GM23338 (cell line): ENCODE measurements around the gene AFAP1. TPM values are rescaled to one million over a fixed set of nuclear protein-coding genes. Genes with fewer than 3 reads are reported as not detected.

ENCODE experiments used
- ATAC-seq: fragments of 200-7000 bp; cut with Tn5 transposase; 3 replicates; pipeline ENCODE4 v1.9.1; 2020
- DNase-seq: peaks from one replicate; pipeline ENCODE4 v3.0.0-alpha.2; 2015; ENCODE audit warnings: low spot score
- H2AFZ ChIP-seq: fragments of 200-600 bp; sonication (generic); 2 replicates; pipeline ENCODE4 v1.8.0; 2016; ENCODE audit warnings: antibody characterized with exemption, mild to moderate bottlenecking, moderate library complexity
- H3F3A ChIP-seq: fragments of 200-600 bp; sonication (generic); replicated peaks from 2 replicates; pipeline ENCODE4 v1.8.0; 2017; ENCODE audit warnings: antibody characterized with exemption, mixed run types, low read depth
- H3K27ac ChIP-seq: fragments of 200-600 bp; sonication (generic); 2 replicates; pipeline ENCODE4 v1.6.1; 2016; ENCODE audit warnings: low read depth
- H3K27me3 ChIP-seq: fragments of 200-600 bp; sonication (generic); 2 replicates; pipeline ENCODE4 v1.8.0; 2016; ENCODE audit warnings: mild to moderate bottlenecking, mixed run types, moderate library complexity; ENCODE audit not compliant: insufficient read depth
- H3K36me3 ChIP-seq: fragments of 200-600 bp; sonication (generic); 2 replicates; pipeline ENCODE4 v1.8.0; 2016; ENCODE audit warnings: mild to moderate bottlenecking; ENCODE audit not compliant: insufficient read depth
- H3K4me1 ChIP-seq: fragments of 200-600 bp; sonication (generic); 2 replicates; pipeline ENCODE4 v1.8.0; 2016; ENCODE audit warnings: mild to moderate bottlenecking, moderate library complexity; ENCODE audit not compliant: insufficient read depth
- H3K4me2 ChIP-seq: fragments of 200-600 bp; sonication (generic); 2 replicates; pipeline ENCODE4 v1.7.1; 2017; ENCODE audit warnings: mixed run types
- H3K4me3 ChIP-seq: fragments of 200-600 bp; sonication (generic); 2 replicates; pipeline ENCODE4 v1.6.1; 2016; ENCODE audit warnings: mixed run types
- H3K79me2 ChIP-seq: fragments of 200-600 bp; sonication (generic); replicated peaks from 2 replicates; pipeline ENCODE4 v1.8.0; 2017; ENCODE audit warnings: mild to moderate bottlenecking; ENCODE audit not compliant: insufficient read depth
- H3K9me2 ChIP-seq: fragments of 200-600 bp; sonication (generic); 2 replicates; pipeline ENCODE4 v1.8.0; 2017; ENCODE audit not compliant: insufficient read depth
- H4K20me1 ChIP-seq: fragments of 200-600 bp; sonication (generic); replicated peaks from 2 replicates; pipeline ENCODE4 v1.8.0; 2017; ENCODE audit warnings: mild to moderate bottlenecking; ENCODE audit not compliant: insufficient read depth
- H3K27ac Mint-ChIP-seq: 2 replicates; pipeline ENCODE4 v1.8.0; 2020; ENCODE audit warnings: inconsistent platforms, mild to moderate bottlenecking, moderate library complexity, mixed read lengths
- H3K27me3 Mint-ChIP-seq: 3 replicates; pipeline ENCODE4 v1.8.0; 2022; ENCODE audit warnings: low read depth, mild to moderate bottlenecking, moderate library complexity, mixed read lengths, inconsistent platforms; ENCODE audit not compliant: insufficient read depth, poor library complexity
- H3K36me3 Mint-ChIP-seq: 3 replicates; pipeline ENCODE4 v1.8.0; 2021; ENCODE audit warnings: low read depth, mild to moderate bottlenecking, inconsistent platforms, moderate library complexity, mixed read lengths
- H3K4me1 Mint-ChIP-seq: 3 replicates; pipeline ENCODE4 v1.8.0; 2020; ENCODE audit warnings: mild to moderate bottlenecking, inconsistent platforms, mixed read lengths
- H3K4me3 Mint-ChIP-seq: 3 replicates; pipeline ENCODE4 v1.8.0; 2021; ENCODE audit warnings: moderate library complexity, mild to moderate bottlenecking, inconsistent platforms, mixed read lengths
- H3K9me3 Mint-ChIP-seq: 3 replicates; pipeline ENCODE4 v1.8.0; 2020; ENCODE audit warnings: moderate library complexity, mild to moderate bottlenecking, inconsistent platforms, mixed read lengths
- CTCF ChIP-seq, 2 experiments: fragments of 200-600 bp in 1 of 2; sonication (generic) in 1 of 2; conservative IDR thresholded peaks; 2 replicates each; pipeline versions ENCODE4 v1.5.1 to v1.6.1; 2016 to 2017; ENCODE audit warnings: antibody characterized with exemption in 2 of 2, low read depth in 2 of 2, mild to moderate bottlenecking in 2 of 2, moderate library complexity in 1 of 2
- ETS1 ChIP-seq: IDR thresholded peaks from 2 replicates; pipeline ENCODE4 v1.6.1; 2016; ENCODE audit warnings: antibody characterized with exemption
- EZH2 ChIP-seq: fragments of 200-600 bp; sonication (generic); IDR thresholded peaks from one replicate; pipeline ENCODE4 v1.8.0; 2017; ENCODE audit warnings: antibody characterized with exemption, mild to moderate bottlenecking, low read depth; ENCODE audit not compliant: unreplicated experiment
- EZH2phosphoT487 ChIP-seq: fragments of 200-600 bp; sonication (generic); IDR thresholded peaks from one replicate; pipeline ENCODE4 v1.8.1; 2018; ENCODE audit warnings: antibody characterized with exemption; ENCODE audit not compliant: unreplicated experiment
- JUNB ChIP-seq: IDR thresholded peaks from one replicate; pipeline ENCODE4 v1.6.1; 2016; ENCODE audit warnings: antibody characterized with exemption; ENCODE audit not compliant: unreplicated experiment
- POLR2AphosphoS5 ChIP-seq: IDR thresholded peaks from 2 replicates; pipeline ENCODE4 v1.6.1; 2016; ENCODE audit warnings: antibody characterized with exemption, low read depth
- ZNF114 ChIP-seq: fragments of 250-450 bp; sonication (Bioruptor Pico); IDR thresholded peaks from 2 replicates; pipeline ENCODE4 v1.5.0; 2020; ENCODE audit warnings: mild to moderate bottlenecking, moderate library complexity
- polyA plus RNA-seq: library from polyadenylated mRNA; unstranded; fragments of >200 nt; fragmentation: Nextera tagmentation; extraction: Ambion mirVana; gene quantifications from 2 replicates; pipeline ENCODE4 v1.2.1, GENCODE V29; 2016
- total RNA-seq: library from RNA; depleted of rRNA; stranded (reverse); fragments of >200 nt; shearing (Covaris generic); gene quantifications from 2 replicates; pipeline ENCODE4 v1.2.3, GENCODE V29; 2014
- TF ChIP-seq, protein P1 (sequence below): IDR thresholded peaks from one replicate; pipeline ENCODE4 v1.6.1; 2018; ENCODE audit warnings: antibody characterized with exemption; ENCODE audit not compliant: unreplicated experiment
- TF ChIP-seq, protein P2 (sequence below): fragments of 250-450 bp; sonication (Bioruptor Pico); IDR thresholded peaks from 2 replicates; pipeline ENCODE4 v1.5.0; 2020; ENCODE audit warnings: mild to moderate bottlenecking, moderate library complexity

Gene AFAP1
- total and polyA plus RNA-seq, 2 experiments from 2014 or later, result 6.5 to 21.5 TPM

DNA sequence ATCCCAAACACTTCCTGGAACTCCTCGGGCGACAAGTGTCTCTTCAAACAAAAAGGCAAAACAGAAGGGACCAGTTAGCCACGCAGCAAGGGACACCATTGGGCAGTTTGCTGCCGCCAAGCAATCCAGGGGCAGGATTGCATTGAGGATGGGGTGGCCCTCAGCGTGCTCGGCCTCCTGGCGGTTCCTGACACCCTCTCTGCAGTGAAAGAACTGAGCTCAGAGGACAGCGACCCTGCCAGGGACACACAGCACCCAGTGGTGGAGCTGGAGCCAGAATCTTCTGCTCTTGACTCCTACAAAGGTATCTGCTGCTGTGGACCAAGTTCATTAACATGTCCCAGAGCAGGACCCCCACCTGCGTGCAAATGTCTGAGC, 27.4 kb upstream of the AFAP1 start:
- Histone ChIP-seq H3K27me3 (no peaks in the 10 kb centered on the region), H4K20me1 (no peaks in the 10 kb centered on the region; the same call in 1 of the 2 replicates), H3K27ac (no peak overlapping the region), H3K36me3 (no peaks in the 10 kb centered on the region), H3F3A (no peaks in the 10 kb centered on the region), H3K79me2 (no peaks in the 10 kb centered on the region), H3K4me1 (peaks cover 6% of the 10 kb centered on the region; the same call in 1 of the 2 replicates), H3K4me3 (no peak overlapping the region), H3K4me2 (no peak overlapping the region), H2AFZ (peak overlapping the region; percentile 5; the same call in 1 of the 2 replicates), H3K9me2 (no peaks in the 10 kb centered on the region)
- H3K4me3 Mint-ChIP-seq, result no peak overlapping the region
- H3K36me3 Mint-ChIP-seq, result no peaks in the 10 kb centered on the region
- H3K27me3 Mint-ChIP-seq, result peaks cover 5% of the 10 kb centered on the region
- DNase-seq, result no peak
- peaks cover 16% of the 10 kb centered on the region for H3K4me1 Mint-ChIP-seq
- ATAC-seq, result no peak
- no peaks in the 10 kb centered on the region for H3K9me3 Mint-ChIP-seq
- no peak overlapping the region for H3K27ac Mint-ChIP-seq
- TF ChIP-seq ZNF114 (CRISPR knock-in tag) (no peak), CTCF (conservative IDR thresholded peaks at IDR 0.05; ENCODE audit: low read depth in 2 of 2) (no peak), ETS1 (no peak), EZH2phosphoT487 (no peak), EZH2 (no peak), POLR2AphosphoS5 (no peak), JUNB (no peak)
- TF ChIP-seq, protein P1, sequence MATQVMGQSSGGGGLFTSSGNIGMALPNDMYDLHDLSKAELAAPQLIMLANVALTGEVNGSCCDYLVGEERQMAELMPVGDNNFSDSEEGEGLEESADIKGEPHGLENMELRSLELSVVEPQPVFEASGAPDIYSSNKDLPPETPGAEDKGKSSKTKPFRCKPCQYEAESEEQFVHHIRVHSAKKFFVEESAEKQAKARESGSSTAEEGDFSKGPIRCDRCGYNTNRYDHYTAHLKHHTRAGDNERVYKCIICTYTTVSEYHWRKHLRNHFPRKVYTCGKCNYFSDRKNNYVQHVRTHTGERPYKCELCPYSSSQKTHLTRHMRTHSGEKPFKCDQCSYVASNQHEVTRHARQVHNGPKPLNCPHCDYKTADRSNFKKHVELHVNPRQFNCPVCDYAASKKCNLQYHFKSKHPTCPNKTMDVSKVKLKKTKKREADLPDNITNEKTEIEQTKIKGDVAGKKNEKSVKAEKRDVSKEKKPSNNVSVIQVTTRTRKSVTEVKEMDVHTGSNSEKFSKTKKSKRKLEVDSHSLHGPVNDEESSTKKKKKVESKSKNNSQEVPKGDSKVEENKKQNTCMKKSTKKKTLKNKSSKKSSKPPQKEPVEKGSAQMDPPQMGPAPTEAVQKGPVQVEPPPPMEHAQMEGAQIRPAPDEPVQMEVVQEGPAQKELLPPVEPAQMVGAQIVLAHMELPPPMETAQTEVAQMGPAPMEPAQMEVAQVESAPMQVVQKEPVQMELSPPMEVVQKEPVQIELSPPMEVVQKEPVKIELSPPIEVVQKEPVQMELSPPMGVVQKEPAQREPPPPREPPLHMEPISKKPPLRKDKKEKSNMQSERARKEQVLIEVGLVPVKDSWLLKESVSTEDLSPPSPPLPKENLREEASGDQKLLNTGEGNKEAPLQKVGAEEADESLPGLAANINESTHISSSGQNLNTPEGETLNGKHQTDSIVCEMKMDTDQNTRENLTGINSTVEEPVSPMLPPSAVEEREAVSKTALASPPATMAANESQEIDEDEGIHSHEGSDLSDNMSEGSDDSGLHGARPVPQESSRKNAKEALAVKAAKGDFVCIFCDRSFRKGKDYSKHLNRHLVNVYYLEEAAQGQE, result no peak
- TF ChIP-seq, protein P2, sequence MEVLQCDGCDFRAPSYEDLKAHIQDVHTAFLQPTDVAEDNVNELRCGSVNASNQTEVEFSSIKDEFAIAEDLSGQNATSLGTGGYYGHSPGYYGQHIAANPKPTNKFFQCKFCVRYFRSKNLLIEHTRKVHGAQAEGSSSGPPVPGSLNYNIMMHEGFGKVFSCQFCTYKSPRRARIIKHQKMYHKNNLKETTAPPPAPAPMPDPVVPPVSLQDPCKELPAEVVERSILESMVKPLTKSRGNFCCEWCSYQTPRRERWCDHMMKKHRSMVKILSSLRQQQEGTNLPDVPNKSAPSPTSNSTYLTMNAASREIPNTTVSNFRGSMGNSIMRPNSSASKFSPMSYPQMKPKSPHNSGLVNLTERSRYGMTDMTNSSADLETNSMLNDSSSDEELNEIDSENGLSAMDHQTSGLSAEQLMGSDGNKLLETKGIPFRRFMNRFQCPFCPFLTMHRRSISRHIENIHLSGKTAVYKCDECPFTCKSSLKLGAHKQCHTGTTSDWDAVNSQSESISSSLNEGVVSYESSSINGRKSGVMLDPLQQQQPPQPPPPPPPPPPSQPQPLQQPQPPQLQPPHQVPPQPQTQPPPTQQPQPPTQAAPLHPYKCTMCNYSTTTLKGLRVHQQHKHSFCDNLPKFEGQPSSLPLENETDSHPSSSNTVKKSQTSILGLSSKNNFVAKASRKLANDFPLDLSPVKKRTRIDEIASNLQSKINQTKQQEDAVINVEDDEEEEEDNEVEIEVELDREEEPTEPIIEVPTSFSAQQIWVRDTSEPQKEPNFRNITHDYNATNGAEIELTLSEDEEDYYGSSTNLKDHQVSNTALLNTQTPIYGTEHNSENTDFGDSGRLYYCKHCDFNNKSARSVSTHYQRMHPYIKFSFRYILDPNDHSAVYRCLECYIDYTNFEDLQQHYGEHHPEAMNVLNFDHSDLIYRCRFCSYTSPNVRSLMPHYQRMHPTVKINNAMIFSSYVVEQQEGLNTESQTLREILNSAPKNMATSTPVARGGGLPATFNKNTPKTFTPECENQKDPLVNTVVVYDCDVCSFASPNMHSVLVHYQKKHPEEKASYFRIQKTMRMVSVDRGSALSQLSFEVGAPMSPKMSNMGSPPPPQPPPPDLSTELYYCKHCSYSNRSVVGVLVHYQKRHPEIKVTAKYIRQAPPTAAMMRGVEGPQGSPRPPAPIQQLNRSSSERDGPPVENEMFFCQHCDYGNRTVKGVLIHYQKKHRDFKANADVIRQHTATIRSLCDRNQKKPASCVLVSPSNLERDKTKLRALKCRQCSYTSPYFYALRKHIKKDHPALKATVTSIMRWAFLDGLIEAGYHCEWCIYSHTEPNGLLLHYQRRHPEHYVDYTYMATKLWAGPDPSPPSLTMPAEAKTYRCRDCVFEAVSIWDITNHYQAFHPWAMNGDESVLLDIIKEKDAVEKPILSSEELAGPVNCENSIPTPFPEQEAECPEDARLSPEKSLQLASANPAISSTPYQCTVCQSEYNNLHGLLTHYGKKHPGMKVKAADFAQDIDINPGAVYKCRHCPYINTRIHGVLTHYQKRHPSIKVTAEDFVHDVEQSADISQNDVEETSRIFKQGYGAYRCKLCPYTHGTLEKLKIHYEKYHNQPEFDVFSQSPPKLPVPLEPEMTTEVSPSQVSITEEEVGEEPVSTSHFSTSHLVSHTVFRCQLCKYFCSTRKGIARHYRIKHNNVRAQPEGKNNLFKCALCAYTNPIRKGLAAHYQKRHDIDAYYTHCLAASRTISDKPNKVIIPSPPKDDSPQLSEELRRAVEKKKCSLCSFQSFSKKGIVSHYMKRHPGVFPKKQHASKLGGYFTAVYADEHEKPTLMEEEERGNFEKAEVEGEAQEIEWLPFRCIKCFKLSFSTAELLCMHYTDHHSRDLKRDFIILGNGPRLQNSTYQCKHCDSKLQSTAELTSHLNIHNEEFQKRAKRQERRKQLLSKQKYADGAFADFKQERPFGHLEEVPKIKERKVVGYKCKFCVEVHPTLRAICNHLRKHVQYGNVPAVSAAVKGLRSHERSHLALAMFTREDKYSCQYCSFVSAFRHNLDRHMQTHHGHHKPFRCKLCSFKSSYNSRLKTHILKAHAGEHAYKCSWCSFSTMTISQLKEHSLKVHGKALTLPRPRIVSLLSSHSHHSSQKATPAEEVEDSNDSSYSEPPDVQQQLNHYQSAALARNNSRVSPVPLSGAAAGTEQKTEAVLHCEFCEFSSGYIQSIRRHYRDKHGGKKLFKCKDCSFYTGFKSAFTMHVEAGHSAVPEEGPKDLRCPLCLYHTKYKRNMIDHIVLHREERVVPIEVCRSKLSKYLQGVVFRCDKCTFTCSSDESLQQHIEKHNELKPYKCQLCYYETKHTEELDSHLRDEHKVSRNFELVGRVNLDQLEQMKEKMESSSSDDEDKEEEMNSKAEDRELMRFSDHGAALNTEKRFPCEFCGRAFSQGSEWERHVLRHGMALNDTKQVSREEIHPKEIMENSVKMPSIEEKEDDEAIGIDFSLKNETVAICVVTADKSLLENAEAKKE, result no peak
